CD14-positive monocyte (primary cell): ENCODE results near the gene REEP3. TPM values are rescaled to one million over a fixed set of nuclear protein-coding genes. Genes with fewer than 3 reads are reported as not detected.

Source experiments
- DNase-seq, 3 donors: peaks; one replicate each; pipeline ENCODE4 v3.0.0-alpha.2; 2011 to 2022
- H2AFZ ChIP-seq: 2 replicates; pipeline ENCODE4 v1.6.0; 2012; ENCODE audit warnings: mild to moderate bottlenecking, low read depth, low read length, inconsistent platforms; ENCODE audit not compliant: insufficient read depth, poor library complexity, severe bottlenecking
- H3K27ac ChIP-seq, 2 donors: 1 replicate in 1 of 2; 2 replicates in 1 of 2; pipeline ENCODE4 v1.5.1; 2012 to 2013; ENCODE audit warnings: low read length in 2 of 2, control low read depth in 1 of 2, inconsistent platforms in 1 of 2, low read depth in 1 of 2, mild to moderate bottlenecking in 1 of 2
- H3K27me3 ChIP-seq, 2 donors: one replicate each; pipeline versions ENCODE4 v1.6.0 to v1.6.1; 2011 to 2013; ENCODE audit warnings: low read length in 2 of 2; ENCODE audit not compliant: control insufficient read depth in 2 of 2, insufficient read depth in 2 of 2
- H3K36me3 ChIP-seq, 2 donors: replicated peaks in 1 of 2; 1 replicate in 1 of 2; 2 replicates in 1 of 2; pipeline versions ENCODE4 v1.5.1 to v1.6.1; 2012 to 2013; ENCODE audit warnings: low read length in 2 of 2, control low read depth in 1 of 2, inconsistent platforms in 1 of 2, mild to moderate bottlenecking in 1 of 2; ENCODE audit not compliant: insufficient read depth in 2 of 2, control insufficient read depth in 1 of 2
- H3K4me1 ChIP-seq, 2 donors: 1 replicate in 1 of 2; 2 replicates in 1 of 2; pipeline versions ENCODE4 v1.5.1 to v1.6.1; 2012 to 2013; ENCODE audit warnings: low read length in 2 of 2, control low read depth in 1 of 2, inconsistent platforms in 1 of 2, mild to moderate bottlenecking in 1 of 2, moderate library complexity in 1 of 2; ENCODE audit not compliant: insufficient read depth in 2 of 2, control insufficient read depth in 1 of 2
- H3K4me2 ChIP-seq: replicated peaks from 2 replicates; pipeline ENCODE3; 2012; ENCODE audit warnings: low read length, moderate library complexity, mild to moderate bottlenecking; ENCODE audit not compliant: poor library complexity, severe bottlenecking; ENCODE audit errors: extremely low read depth
- H3K4me3 ChIP-seq, 3 experiments: fragments of 200-600 bp in 1 of 3; sonication (generic) in 1 of 3; replicated peaks in 1 of 3; 1 replicate in 2 of 3; 2 replicates in 1 of 3; pipeline ENCODE4 v1.5.1; 2011 to 2013; ENCODE audit warnings: low read length in 3 of 3, mild to moderate bottlenecking in 3 of 3, control low read depth in 2 of 3, low read depth in 2 of 3, inconsistent platforms in 1 of 3, moderate library complexity in 1 of 3
- H3K79me2 ChIP-seq: 2 replicates; pipeline ENCODE4 v1.6.0; 2012; ENCODE audit warnings: mild to moderate bottlenecking, control low read depth, inconsistent platforms, low read length, moderate library complexity; ENCODE audit not compliant: insufficient read depth
- H3K9ac ChIP-seq: 2 replicates; pipeline ENCODE4 v1.6.0; 2017; ENCODE audit warnings: low read length, mild to moderate bottlenecking; ENCODE audit not compliant: insufficient read depth, poor library complexity, severe bottlenecking
- H3K9me3 ChIP-seq, 2 donors: replicated peaks in 1 of 2; 1 replicate in 1 of 2; 2 replicates in 1 of 2; pipeline versions ENCODE4 v1.5.1 to v1.6.1; 2012 to 2013; ENCODE audit warnings: low read length in 2 of 2, control low read depth in 1 of 2; ENCODE audit not compliant: control insufficient read depth in 1 of 2, insufficient read depth in 1 of 2
- H4K20me1 ChIP-seq: 2 replicates; pipeline ENCODE4 v1.6.0; 2012; ENCODE audit warnings: mild to moderate bottlenecking, low read length, control low read depth, moderate library complexity; ENCODE audit not compliant: insufficient read depth
- H3K27ac Mint-ChIP-seq, 7 donors: one replicate each; pipeline ENCODE4 v1.8.0; 2020; ENCODE audit warnings: mild to moderate bottlenecking in 7 of 7, mixed read lengths in 7 of 7, moderate library complexity in 6 of 7, inconsistent platforms in 2 of 7
- H3K27me3 Mint-ChIP-seq, 3 donors: one replicate each; pipeline ENCODE4 v1.8.0; 2021 to 2022; ENCODE audit warnings: low read depth in 3 of 3, mild to moderate bottlenecking in 3 of 3, mixed read lengths in 3 of 3, moderate library complexity in 3 of 3, inconsistent platforms in 1 of 3
- H3K36me3 Mint-ChIP-seq, 2 donors: one replicate each; pipeline ENCODE4 v1.8.0; 2020; ENCODE audit warnings: mixed read lengths in 2 of 2, inconsistent platforms in 1 of 2, mild to moderate bottlenecking in 1 of 2
- H3K4me1 Mint-ChIP-seq: one replicate; pipeline ENCODE4 v1.8.0; 2020; ENCODE audit warnings: mild to moderate bottlenecking, mixed read lengths
- H3K4me3 Mint-ChIP-seq, 2 donors: one replicate each; pipeline ENCODE4 v1.8.0; 2020; ENCODE audit warnings: mild to moderate bottlenecking in 2 of 2, mixed read lengths in 2 of 2, moderate library complexity in 1 of 2
- H3K9me3 Mint-ChIP-seq, 7 donors: one replicate each; pipeline ENCODE4 v1.8.0; 2020 to 2022; ENCODE audit warnings: mixed read lengths in 7 of 7, mild to moderate bottlenecking in 6 of 7, moderate library complexity in 6 of 7, inconsistent platforms in 2 of 7
- CTCF ChIP-seq: fragments of 200-600 bp; IDR thresholded peaks from one replicate; pipeline ENCODE4 v1.8.0; 2022; ENCODE audit warnings: antibody characterized with exemption, mild to moderate bottlenecking
- WGBS: methylation state at CpG from one replicate; pipeline ENCODE4 v1.1.5; 2013; ENCODE audit warnings: missing lambda C conversion rate; ENCODE audit not compliant: insufficient coverage; 5-methylcytosine and 5-hydroxymethylcytosine counted together
- intact Hi-C, 2 donors: fragments of 100-400 bp; cut with micrococcal nuclease; formaldehyde crosslinking; loops; one replicate each; pipeline versions ENCODE4 v1.15.0 to v1.15.1; 2023
- polyA plus RNA-seq, 3 donors: library from polyadenylated mRNA; depleted of rRNA in 1 of 3; unstranded in 2 of 3; stranded (reverse) in 1 of 3; fragments of 300-500 nt in 2 of 3; fragments of >200 nt in 1 of 3; fragmentation: Illumina TruSeq in 2 of 3; gene quantifications; 1 replicate in 2 of 3; 2 replicates in 1 of 3; pipeline ENCODE4 v1.2.3, GENCODE V29; 2012 to 2021

Gene REEP3
- polyA plus RNA-seq, 3 donors = 9.1 to 17.7 (median 17.7) TPM

- no peak overlapping the region for H3K27ac Mint-ChIP-seq
- H3K27me3 Mint-ChIP-seq = no peaks in the 10 kb centered on the region
- Histone ChIP-seq H2AFZ (no peak overlapping the region), H3K79me2 (no peaks in the 10 kb centered on the region), H3K27me3 (no peaks in the 10 kb centered on the region), H3K9me3 (no peaks in the 10 kb centered on the region), H3K27ac (no peak overlapping the region), H3K4me1 (no peaks in the 10 kb centered on the region), H3K4me2 (no peak overlapping the region), H3K9ac (no peak overlapping the region), H3K4me3 (no peak overlapping the region), H3K36me3 (peaks cover 3 to 37% of the 10 kb centered on the region in 2 donors), H4K20me1 (no peaks in the 10 kb centered on the region)
- peaks cover 9% of the 10 kb centered on the region for H3K4me1 Mint-ChIP-seq
- H3K4me3 Mint-ChIP-seq = no peak overlapping the region
- peaks cover 25 to 35% of the 10 kb centered on the region in 2 donors for H3K36me3 Mint-ChIP-seq
- DNase-seq = no peak
- 96% methylated on average over 4 of the region's 4 CpGs for WGBS
- intact Hi-C loops = no loop called here
- H3K9me3 Mint-ChIP-seq = peaks cover 0 to 11% (median 2%) of the 10 kb centered on the region in 7 donors
- TF ChIP-seq CTCF = no peak
Observed at GRCh38 chr10:63593576-63593975, 72.4 kb downstream of the REEP3 start.

- WGBS = 100% methylated on average over 1 of the region's 3 CpGs
- peaks cover 7 to 50% of the 10 kb centered on the region in 2 donors for H3K36me3 ChIP-seq
- no peaks in the 10 kb centered on the region for H3K79me2 ChIP-seq
- no peak overlapping the region for H2AFZ ChIP-seq
- no peak overlapping the region for H3K4me2 ChIP-seq
- no peak overlapping the region for H3K27ac ChIP-seq
- no peaks in the 10 kb centered on the region for H4K20me1 ChIP-seq
- Mint-ChIP-seq H3K9me3 (peaks cover 0 to 11% (median 2%) of the 10 kb centered on the region in 7 donors), H3K4me1 (peaks cover 9% of the 10 kb centered on the region), H3K27ac (no peak overlapping the region), H3K36me3 (peaks cover 33 to 43% of the 10 kb centered on the region in 2 donors), H3K27me3 (no peaks in the 10 kb centered on the region), H3K4me3 (no peak overlapping the region)
- no peak for TF ChIP-seq CTCF
- no peaks in the 10 kb centered on the region for H3K27me3 ChIP-seq
- H3K9me3 ChIP-seq = no peaks in the 10 kb centered on the region
- H3K9ac ChIP-seq = no peak overlapping the region
- H3K4me3 ChIP-seq = no peak overlapping the region
- intact Hi-C loops = no loop called here
- no peak for DNase-seq
- H3K4me1 ChIP-seq = no peaks in the 10 kb centered on the region
Observed at GRCh38 chr10:63595072-63595471, 73.9 kb downstream of the REEP3 start.
